C4-2B (cell line): ENCODE measurements around the gene CBARP.

Experiments
- ZFX ChIP-seq: fragments of 450-650 bp; IDR thresholded peaks from 2 replicates; pipeline ENCODE4 v1.6.1; 2017
- TF ChIP-seq, protein P1 (sequence below): fragments of 450-650 bp; conservative IDR thresholded peaks from 2 replicates; pipeline ENCODE4 v1.5.1; 2017; ENCODE audit warnings: mild to moderate bottlenecking

DNA sequence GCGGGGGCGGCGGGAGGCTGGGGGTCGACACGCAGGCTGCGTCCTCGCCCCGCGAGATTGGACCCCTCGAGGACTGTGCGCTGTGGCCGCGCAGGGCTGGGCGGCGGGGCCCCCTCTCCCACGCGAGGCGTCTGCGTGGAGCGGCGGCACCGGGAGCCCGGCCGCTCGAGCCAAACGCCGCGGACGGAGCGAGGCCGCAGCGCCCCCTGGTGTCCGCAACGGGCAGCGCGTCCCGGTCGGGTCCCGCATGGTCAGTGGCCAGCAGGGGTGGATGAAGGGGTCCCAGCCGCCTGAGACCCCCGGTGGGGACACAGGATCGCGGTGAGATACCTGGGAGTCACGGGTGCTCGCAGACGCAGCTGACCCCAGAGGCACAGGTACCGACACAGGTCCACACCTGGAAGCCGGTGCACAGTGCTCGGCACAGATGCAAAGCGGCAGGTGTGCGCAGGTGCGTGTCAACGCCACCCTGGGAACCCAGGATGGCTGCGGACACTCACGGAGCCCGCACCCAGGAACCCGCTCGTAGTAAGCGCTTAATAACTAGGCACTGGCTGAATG is 29.2 kb upstream of the CBARP start:
- TF ChIP-seq, protein P1, sequence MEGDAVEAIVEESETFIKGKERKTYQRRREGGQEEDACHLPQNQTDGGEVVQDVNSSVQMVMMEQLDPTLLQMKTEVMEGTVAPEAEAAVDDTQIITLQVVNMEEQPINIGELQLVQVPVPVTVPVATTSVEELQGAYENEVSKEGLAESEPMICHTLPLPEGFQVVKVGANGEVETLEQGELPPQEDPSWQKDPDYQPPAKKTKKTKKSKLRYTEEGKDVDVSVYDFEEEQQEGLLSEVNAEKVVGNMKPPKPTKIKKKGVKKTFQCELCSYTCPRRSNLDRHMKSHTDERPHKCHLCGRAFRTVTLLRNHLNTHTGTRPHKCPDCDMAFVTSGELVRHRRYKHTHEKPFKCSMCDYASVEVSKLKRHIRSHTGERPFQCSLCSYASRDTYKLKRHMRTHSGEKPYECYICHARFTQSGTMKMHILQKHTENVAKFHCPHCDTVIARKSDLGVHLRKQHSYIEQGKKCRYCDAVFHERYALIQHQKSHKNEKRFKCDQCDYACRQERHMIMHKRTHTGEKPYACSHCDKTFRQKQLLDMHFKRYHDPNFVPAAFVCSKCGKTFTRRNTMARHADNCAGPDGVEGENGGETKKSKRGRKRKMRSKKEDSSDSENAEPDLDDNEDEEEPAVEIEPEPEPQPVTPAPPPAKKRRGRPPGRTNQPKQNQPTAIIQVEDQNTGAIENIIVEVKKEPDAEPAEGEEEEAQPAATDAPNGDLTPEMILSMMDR: peak; percentile 98
- no peak for TF ChIP-seq ZFX
